Activated CD4-positive, alpha-beta T cell treated with anti-CD3 and anti-CD28 coated beads for 48 hours (primary cell): ENCODE data around the gene DLG4.
A peak's percentile ranks its signal among the peaks of the same experiment; 100 is the strongest.
"Not testable (repeated sequence)": the region's sequence is repeated elsewhere in the genome, so short reads cannot be mapped to it uniquely, and the experiment has no call there.

Experiments used
- DNase-seq: peaks from one replicate; pipeline ENCODE4 v3.0.0-alpha.2; 2020

Gene DLG4

DNA sequence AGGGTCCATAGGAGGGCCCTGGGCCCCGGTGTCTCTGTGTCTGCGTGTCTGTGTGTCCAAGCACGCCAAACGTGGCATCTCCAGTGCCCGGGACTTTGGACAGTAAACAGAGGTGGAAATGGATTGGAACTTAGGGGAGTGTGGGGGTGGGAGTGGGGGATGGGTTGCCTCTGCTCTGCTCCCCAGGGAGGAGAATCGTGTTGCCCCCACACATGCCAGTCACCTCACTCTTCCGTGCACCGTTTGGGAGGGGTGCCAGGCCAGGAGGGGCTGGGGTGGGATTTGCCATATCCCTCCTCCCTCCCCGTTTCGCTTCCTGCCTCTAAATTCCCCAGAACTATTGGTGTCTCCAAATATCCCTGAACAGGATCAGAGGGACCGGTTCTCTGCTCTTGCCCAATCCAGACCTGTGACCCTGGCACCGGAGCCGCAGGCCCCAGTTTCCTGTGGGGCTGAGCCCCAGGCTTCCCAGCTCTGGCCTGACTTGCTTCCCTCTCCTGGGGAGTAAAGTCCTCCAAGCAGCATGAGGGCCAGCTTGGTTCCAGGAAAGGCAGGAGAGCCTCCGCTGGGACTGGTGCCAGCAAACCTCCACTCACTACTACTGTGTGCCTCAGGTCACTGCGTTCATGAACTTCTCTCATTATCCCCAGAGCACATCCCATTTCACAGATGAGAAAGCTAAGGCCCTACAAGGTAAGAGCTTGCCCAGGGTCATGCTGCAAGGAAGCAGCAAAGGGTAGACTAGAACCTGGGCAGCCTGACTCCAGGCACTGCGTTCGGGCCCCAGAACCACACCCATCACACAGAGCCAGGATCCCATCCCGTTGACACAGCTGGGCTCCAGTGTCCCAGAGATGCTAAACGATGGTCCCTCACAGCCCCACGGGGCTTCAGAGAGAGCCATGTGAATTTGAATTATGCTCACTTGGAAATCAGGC lies 40.0 kb downstream of the DLG4 start, which contains the start of gene ASGR1:
TSS of gene ASGR1 (minus strand) at position 54 of the 938 bp plus-strand sequence. CDS start 807 bp downstream, outside the sequence.
- no peak for DNase-seq

DNA sequence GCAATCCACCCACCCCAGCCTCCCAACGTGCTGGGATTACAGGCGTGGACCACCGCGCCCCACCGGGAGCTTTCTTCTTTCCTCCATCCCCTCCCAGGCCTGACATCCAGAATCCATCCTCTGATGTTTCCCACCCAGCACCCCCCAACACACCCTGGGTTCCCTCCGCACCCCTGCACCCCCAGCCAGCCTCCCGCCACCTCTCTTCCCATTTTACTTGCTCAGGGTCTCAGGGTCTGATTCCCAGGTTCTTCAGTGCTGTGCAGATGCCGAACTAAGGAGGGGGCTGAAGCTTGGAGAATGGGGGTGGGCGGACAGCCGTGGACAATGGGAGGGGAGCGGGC lies 40.7 kb downstream of the DLG4 start:
- no peak for DNase-seq

DNA sequence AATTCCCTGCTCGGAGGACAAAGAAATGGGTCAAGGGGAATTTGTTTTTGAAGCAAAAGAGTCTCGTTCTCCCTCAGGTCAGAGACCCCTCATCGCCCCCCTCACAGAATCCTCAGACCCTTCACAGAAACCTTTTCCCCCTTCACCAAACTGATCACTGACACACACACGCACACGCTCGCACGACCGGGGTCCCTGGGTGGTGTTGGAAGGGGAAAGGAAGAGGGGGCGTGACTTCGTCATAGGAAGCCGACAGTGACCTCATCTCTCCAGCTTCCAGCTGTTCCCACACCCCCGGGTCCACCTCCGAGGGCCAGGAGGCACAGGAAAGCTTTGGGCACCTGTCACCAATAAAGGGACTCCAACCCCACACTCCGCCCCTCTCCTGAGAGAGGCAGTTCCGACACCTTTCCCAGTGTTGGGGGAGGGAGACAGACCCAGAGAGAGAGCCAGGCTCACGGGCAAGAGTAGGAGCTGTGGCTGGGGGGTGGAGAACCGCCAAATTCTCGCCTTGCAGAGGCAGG lies 41.6 kb downstream of the DLG4 start:
- DNase-seq: no peak

DNA sequence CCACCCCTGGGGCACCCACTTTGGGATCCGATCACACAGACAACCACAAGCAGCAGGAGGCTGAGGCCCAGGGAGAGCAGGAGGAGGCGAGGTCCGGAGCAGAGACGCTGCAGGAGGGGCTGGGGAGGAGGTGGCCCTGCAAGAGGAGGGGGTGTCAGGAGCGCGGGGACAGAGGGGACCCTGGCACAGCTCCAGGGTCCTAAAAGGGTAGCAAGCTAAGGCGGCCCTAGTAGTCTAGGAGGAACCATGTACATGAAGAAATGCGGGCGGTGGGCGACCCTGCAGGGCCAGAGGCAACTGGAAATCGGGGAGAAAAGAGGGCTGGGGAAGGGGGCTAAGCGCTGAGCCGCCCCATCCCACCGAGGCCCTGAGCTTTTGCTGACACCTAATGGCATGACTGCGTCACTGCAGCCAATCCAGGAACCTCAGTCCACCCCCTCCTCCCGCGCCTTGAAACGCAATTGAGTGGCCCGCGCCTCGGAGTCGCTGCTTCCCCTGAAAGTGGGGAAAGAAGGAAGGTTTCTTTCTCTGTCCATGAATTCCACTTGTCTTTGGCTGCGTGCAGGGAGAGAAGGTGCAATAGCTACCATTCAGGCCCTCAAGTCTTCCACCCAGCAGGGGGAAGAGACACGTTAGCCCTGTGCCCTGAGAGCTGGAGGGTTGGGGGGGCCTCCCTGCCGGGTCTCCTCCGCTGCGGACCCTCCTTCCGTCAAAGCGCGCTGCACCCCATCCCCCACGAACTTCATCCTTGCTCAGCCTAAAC lies 42.3 kb downstream of the DLG4 start:
- peak; percentile 76 for DNase-seq

DNA sequence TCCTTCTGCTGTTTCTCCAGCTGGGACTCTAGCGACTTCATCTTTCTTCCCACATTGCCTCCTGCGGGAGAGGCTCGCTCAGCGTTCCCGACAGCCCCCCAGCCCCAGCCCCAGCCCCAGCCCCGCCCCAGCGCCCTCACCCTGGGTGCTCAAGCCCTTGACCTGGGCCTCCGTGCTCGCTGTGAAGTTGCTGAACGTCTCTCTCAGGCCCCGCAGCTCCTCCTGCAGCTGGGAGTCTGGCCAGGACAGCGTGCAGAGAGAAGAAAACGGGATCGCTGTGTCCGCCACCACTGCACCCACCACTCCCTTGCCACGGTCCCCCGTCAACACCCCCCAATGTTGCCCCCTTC lies 42.8 kb downstream of the DLG4 start:
- DNase-seq: no peak

DNA sequence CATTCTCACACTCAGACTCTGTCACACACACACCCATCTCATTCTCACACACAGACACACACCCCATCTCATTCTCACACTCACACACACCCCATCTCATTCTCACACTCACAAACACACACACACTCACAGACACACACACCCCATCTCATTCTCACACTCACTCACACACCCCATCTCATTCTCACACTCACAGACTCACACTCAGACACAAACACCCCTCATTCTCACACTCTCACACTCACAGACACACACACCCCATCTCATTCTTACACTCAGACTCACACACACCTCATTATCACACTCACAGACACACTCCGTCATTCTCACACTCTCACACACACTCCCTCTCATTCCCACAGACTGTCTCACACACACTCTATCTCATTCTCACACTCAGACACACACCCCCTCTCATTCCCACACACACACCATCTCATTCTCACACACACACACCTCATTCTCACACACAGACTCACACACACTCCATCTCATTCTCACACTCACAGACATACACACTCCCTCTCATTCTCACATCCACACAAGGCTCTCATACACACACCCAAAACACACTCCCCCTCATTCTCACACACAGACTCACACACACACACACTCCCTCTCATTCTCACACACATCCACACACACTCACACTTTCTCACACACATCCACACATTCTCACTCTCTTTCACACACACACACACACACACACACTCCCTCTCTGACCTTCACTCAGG lies 43.4 kb downstream of the DLG4 start:
- DNase-seq: no peak

DNA sequence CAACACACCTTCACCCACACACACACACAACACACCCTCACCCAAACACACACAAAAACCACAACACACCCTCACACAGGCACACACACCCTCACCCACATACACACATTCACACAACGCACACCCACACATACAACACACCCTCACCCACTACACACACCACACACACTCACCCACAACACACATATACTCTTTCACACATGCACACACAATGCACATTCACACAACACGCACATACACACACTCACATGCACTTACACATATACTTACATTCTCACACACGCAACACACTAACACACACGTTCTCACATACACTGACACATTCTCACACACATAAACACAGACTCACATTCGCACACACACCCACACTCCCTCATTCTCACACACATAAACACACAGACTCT lies 44.3 kb downstream of the DLG4 start:
- no peak for DNase-seq

DNA sequence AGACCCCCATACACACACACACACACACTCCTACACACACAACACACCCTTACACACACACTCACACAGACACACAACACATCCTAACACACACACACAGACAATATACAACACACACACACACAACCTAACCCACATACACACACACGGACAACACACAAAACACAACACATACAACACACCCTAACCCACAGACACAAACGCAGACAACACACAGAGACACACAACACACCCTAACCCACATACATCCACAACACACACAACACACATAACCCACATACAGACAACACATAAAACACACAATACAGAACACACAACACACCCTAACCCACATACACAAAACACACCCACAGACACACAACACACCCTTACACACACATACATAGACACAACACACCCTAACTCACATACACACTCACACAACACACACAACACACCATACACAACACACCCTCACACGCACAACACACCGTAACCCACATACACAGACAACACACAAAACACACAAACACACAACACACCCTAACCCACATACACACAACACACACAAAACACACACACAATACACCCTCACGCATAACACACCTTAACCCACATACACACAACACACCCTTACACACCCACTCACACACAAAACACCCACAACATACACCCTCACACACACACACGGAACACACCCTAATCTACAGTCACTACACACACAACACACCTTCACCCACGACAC lies 44.9 kb downstream of the DLG4 start:
- no peak for DNase-seq

DNA sequence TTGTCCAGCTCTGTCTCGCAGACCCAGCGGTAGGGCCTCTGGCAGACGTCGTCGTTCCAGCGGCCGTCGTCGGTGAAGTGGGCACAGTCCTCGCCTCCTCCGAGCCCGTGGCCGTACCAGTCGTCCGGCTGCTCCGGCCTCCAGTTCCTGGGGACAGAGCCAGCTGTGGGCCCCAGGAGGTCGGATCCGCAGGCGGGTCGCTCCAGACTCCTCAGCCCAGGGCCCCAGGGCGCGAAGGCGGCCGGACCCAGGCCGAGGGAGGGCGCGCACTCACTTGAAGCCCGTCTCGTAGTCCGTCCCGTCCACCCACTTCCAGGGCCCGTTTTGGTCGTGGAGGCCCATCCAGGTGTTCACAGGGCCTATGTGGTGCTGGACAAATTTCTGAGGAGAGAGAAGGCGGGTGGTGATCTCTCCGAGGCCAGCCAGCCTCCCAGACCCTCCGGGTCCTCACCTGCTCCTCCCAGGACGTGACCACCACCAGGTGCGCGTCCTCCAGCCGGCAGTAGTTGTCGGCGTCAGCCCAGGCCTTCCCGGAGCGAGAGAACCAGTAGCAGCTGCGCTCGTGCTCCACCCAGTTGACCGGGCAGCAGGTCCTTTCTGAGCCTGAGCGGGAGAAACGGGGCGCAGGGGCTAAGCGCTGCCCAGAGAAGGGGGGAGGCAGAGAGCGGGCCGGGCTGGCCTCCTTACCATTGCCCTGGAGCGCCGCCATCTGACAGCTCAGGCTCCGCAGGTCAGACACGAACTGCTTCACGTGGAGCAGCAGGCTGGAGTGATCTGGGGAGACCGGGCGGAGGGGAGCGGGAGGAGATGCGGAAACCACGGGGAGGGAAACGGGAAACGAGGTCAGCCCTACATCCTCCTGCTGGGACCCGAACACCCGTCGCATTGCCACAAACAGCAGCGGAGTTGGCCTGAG lies 45.7 kb downstream of the DLG4 start:
- DNase-seq: peak; percentile 71

DNA sequence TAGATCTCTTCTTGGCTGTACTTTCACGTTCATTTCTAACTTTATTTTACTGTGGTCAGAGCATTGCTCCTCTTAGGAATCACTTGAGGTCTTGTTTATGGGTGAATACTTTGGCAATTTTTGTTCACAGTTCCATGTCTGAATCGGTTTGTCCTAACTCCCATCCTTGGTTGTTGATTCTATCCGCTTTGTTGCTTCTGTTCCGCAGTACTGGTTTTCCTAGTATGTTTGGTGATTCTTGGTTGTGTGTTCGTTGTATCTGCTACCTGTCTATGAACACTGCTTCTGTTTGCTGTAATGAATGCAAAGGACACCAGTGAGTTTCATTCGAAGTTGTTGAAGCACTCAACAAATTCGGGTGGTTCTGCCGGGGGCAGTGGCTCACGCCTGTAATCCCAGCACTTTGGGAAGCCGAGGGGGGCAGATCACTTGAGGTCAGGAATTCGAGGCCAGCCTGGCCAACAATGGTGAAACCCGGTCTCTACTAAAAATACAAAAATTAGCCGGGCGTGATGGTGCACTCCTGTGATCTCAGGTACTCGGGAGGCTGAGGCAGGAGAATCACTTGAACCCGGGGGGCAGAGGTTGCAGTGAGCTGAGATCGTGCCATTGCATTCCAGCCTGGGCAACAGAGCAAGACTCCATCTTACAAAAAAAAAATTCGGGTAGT lies 47.0 kb downstream of the DLG4 start:
- not testable (repeated sequence) for DNase-seq

DNA sequence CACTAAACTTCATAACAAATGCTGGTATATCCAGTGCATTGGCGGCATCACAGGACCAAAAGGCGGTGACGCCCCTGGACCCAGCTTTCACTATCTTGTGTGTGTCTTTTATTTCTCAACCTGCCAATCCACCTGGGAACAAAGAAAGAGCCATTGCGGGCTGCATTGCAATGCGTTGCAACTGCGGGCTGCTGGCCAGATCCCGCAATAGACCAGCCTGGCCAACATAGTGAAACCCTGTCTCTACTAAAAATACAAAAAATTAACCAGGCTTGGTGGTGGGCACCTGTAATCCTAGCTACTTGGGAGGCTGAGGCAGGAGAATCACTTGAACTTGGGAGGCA lies 50.1 kb downstream of the DLG4 start:
- DNase-seq: not testable (repeated sequence)

DNA sequence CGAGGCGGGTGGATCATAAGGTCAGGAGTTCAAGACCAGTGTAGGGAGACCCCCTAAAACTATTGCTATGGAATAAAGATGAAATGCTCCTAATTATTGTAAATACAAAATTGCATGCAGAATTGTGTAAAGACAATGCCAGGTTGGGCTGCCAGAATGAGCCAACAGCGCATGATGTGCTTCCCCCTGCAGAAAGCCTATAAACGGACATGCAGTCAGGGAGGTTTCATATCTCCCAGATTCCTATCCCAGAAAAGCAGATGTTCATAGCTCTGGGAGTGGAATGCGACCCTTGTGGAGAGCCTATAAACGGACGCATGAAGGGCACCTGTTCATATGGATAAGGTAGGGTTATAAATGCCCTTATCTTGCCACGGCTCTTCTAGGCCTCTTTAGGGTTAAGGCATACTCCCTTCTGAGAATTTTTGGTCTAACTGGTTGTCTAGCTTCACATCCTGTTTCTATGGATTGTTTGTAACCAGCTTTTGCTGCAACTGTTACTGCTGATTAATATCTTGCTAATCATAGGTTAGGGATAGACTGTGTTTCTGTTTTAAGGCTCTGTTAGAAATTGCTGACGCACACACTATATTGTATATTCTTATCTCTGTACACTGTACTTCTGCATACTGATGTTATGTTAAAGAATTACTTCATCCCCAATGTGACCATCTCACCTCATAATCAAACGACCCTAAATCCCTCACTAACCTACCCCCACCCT lies 50.6 kb downstream of the DLG4 start:
- not testable (repeated sequence) for DNase-seq

DNA sequence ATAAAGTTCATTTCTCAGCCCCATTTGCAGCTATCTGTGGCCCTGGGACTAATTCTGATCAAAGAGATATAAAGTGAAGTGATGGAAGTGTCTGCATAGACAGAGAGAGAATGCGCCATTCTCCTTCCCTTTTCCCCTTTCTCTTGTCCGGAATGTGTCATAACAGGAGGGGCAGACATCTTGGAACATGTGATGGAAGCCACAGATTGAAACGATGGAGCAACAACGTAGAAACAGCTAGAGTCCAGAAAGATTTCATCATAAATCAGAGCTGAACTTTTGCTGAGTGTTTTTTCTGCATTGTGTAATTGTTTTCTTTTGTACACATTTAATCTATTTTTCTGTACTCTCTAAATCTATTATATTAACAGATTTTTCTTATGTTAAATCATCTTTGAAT lies 51.8 kb downstream of the DLG4 start:
- DNase-seq: no peak

DNA sequence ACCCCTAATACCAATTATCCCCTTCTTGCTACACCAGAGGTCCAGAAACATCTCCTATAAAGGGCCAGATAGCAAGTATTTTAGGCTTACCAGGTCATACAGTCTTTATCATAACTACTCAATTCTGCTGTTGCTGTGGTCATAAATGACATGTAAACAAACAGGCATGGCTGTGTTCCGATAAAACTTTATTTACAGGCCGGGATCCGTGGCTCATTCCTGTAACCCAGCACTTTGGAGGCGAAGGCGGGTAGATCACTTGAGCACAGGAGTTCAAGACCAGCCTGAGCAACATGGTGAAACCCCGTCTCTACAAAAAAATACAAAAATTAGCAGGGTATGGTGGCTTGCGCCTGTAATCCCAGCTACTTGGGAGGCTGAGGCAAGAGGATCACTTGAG lies 52.8 kb downstream of the DLG4 start:
- DNase-seq: no peak

DNA sequence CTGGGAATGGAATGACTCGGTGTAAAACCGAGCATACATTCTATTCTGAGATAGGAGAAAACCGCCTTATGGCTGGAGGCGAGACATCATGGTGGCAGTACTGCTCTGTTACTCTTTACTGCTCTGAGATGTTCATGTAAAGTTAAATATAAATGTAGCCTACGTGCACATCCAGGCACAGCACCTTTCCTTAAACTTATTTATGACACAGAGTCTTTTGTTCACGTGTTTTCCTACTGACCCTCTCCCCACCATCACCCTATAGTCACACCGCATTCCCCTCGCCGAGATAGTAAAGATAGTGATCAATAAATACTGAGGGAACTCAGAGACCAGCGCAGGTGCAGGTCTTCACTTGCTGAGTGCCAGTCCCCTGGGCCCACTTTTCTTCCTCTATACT lies 60.1 kb downstream of the DLG4 start:
- DNase-seq: not testable (repeated sequence)

DNA sequence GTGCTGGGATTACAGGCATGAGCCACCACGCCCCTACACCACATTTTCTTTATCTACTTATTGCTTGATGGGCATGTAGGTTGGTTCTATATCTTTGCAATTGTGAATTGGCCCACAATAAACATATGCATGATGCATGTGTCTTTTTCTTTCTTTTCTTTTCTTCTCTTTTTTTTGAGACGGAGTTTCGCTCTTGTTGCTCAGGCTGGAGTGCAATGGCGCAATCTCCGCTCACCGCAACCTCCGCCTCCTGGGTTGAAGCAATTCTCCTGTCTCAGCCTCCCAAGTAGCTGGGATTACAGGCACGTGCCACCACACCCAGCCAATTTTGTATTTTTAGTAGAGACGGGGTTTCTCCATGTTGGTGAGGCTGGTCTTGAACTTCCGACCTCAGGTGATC lies 61.2 kb downstream of the DLG4 start:
- not testable (repeated sequence) for DNase-seq

DNA sequence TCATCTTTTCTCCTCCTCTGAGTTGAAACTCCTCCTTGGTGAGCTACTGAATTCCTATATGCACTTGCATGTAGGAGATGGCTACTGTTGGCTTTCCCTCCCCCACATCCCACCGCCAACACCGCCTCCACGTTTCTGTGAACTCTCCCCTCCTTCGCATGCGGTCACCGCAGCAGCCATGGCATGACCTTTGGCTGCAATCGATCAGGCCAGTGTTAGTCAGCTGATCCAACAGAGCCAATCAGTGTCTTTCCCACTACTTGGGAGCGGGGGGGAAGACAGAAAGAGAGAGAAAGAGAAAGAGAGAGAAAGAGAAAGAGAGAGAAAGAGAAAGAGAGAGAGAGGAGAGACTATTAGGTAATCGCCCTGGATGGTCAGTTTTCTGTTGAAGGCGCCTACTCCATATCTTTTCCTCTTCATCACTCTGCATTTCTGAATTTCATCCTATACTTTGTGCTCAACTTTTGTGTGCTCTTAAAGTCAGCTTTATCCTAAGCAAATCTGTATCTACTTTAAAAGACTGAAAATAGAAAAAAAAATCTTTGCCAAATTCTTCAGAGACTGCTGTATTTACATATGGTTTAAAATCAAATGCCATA lies 63.2 kb downstream of the DLG4 start:
- no peak for DNase-seq

DNA sequence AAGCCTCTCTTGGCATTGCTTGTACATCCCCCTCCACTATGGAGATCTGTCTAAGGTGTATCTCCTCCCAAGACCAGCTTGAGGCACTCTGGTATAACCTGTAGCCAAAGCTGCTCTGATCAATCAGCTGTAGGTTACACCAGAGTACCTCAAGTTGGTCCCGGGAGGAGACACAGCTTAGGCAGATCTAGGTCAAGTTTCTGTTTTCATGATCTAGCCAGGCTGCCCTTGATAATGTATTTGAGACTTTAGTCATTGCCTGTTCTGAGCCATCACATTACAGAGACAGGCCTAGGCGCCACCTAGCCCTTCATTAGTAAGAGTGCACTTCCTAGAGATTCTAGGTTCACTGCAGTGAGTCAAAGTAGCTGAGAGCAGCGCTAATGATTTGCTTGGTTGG lies 71.9 kb downstream of the DLG4 start:
- no peak for DNase-seq

DNA sequence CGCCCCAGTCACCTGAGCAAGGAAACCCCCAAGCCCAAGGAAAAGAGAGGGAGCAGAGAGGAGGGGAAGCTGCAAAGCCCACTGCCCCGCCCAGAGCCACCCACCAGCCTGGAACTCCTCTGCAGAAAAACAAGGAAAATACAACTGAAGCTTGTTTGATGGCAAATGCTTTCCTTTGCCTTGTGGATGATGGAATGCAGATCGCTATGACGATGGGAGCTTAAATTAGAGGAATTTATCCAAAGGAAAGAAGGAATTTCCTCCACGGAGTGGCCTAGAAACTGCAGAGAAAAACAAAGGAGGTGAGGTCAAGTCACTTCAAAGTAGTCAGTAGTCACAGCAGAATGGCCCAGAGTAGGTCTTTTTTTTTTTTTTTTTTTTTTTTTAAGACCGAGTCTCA lies 73.5 kb downstream of the DLG4 start:
- no peak for DNase-seq

DNA sequence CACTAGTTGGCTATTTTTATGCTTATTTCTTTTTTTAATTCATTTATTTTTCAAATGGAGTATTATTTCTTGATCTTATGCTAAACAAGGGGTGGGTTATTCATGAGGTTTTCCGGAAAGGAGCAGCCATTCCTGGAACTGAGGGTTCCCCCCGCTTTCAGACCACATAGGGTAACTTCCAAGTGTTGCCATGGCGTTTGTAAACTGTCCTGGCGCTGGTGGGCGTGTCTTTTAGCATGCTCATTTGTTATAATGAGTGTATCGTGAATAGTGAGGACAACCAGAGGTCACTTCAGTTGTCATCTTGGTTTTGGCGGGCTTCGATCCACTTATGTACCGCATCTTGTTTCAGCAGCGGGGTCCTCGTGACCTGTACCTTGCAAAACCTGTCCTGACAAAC lies 75.4 kb downstream of the DLG4 start:
- DNase-seq: no peak
